Endothelial cell of hepatic sinusoid (primary cell): ENCODE data around the gene TMUB1.
"Not testable (repeated sequence)": the region's sequence is repeated elsewhere in the genome, so short reads cannot be mapped to it uniquely, and the experiment has no call there.

Experiments used
- in situ Hi-C: cut with HindIII; loops from 2 replicates; pipeline ENCODE4 v1.10.0; 2017; ENCODE audit warnings: low sequenced_read_pairs

Gene TMUB1

GRCh38 chr7:151057506-151057988, 25.7 kb downstream of the TMUB1 start, which contains the start of gene CDK5:
TSS of gene CDK5 (minus strand) at chr7:151057897. CDS start at chr7:151057848, 49 bp downstream.
- in situ Hi-C loops: no loop called here

DNA sequence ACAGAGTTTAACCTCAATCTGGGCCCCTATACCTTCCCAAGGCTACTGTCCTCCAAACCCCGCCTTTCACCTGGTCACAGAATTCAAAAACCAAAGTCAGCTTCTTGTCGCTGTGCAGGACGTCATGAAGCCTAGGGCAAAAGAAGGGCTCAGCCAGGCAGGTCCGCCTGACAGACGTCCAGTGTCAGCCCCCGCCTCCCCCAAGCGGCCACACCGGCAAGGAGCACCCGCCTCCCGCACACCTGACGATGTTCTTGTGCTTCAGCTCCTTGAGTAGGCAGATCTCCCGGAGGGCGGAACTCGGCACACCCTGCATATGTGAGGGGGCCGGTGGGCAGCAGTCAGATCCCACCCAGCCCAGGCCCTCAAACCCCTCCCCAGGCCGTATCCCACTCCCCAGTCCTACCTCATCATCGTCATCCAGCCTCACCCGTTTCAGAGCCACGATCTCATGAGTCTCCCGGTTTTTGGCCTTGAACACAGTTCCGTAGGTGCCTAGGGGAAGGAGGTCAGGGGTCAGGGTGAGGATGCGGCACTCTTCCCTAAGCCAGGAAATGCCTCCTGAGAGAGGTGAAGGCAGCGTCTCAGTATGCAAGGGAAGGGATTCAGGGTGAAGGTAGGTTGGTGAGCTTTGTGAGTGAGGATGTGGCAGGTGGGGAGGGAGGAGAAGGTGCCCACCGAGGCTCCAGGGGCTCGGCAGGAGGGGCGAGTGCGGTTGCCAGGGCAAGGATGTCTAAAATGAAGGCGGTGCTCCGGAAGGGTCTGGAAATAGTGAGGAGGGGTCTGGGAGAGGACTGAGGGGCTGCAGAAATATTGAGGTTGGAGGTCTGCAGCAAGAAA, 26.4 kb downstream of the TMUB1 start:
- in situ Hi-C loops: no loop called here

- in situ Hi-C loops: no loop called here
These were observed 27.0 kb downstream of the TMUB1 start for GRCh38 chr7:151056283-151056665.

DNA sequence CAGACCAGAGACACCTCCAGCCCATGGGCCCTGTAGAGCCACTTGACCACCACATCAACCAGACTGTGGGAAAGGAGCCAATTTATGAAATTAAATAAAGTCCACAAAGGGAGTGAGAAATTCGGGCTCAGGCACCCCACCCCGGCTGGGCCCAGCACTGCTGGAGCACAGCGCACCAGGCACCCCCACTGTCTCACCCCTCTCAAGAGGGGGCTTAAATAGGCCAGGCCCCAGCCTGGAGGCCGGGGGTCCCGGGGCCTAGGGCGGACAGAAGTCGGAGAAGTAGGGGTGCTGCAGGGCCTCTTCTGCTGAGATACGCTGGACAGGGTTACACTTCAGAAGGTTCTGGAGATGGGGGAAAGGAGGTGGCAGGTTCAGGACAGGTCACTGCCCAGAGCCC, 29.5 kb downstream of the TMUB1 start:
- in situ Hi-C loops: no loop called here

DNA sequence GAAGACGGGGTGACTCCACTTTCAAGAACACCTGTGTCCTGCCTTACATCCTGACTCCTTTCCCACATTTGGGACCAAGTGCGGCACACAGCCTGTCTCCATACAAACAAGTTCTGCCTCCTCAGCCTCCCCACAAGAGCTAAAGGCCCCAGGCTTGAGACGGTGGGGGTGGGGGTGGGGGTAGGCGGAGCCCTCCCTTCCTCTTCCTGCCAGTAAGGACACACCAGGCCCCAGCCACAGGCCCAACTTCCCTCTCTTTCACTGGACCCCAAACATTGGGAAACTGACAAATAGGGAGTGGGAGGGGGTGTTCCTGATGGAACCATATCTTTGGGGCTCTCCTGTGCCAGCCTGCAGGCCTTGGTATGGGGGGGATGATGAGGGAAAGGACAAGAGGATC, 30.2 kb downstream of the TMUB1 start:
- in situ Hi-C loops: no loop called here

- in situ Hi-C loops: no loop called here
These were observed 32.2 kb downstream of the TMUB1 start for GRCh38 chr7:151051108-151051507.

- in situ Hi-C loops: no loop called here
These were observed 34.3 kb downstream of the TMUB1 start for GRCh38 chr7:151048911-151049463.

- in situ Hi-C loops: no loop called here
These were observed 35.1 kb downstream of the TMUB1 start, which contains the start of gene ASIC3 for GRCh38 chr7:151047976-151048815. TSS of gene ASIC3 (plus strand) at chr7:151048531. CDS start at chr7:151048886, 355 bp downstream.

GRCh38 chr7:151046603-151047573, 36.4 kb downstream of the TMUB1 start:
- in situ Hi-C loops: no loop called here

DNA sequence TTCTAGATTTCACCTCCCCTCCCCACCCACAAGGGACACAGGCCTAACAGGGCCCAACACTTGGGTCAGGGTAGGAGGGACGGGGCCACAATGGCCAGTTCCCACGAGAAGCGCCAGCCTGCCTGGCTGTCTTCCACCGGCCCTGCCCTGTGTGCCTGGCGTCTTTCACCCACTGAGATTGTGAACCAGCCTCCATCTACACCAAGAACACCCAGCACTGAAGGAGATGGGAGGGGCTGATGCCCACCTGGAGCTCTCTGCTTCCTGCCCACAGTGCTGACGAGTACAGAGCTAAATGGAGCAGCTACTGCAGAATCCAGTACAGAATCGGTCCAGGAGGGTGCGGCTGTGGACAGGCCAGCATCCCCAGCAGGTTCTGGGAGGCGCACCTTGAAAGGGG, 37.3 kb downstream of the TMUB1 start:
- in situ Hi-C loops: no loop called here

DNA sequence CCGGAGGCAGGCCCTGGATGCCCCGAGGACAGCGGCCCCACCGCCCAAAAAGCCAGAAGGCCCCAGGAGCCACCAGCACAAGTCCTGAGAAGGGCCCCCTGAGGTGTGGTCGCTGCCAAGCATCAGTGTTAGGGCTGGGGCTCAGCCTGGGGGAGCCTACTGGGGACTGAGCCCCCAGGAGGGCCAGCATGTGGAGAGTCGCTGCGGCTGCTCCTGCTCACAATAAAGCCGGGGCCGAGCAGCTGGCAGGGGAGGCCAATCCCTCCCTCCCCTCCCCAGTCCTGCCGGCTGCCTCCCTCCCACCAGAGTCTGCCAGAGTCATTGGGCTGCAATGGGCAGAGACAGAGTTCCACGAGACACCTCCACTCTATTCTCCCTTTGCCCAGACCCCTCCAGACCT, 38.0 kb downstream of the TMUB1 start:
- in situ Hi-C loops: no loop called here

GRCh38 chr7:151043959-151044358, 39.3 kb downstream of the TMUB1 start:
- in situ Hi-C loops: no loop called here

DNA sequence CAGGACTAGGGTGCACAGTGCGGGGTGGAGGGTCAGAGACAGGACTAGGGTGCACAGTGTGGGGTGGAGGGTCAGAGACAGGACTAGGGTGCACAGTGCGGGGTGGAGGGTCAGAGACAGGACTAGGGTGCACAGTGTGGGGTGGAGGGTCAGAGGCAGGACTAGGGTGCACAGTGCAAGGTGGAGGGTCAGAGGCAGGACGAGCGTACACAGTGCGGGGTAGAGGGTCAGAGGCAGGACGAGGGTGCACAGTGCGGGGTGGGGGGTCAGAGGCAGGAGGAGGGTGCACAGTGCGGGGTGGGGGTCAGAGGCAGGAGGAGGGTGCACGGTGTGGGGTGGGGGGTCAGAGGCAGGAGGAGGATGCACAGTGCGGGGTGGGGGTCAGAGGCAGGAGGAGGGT, 39.8 kb downstream of the TMUB1 start:
- in situ Hi-C loops: not testable (repeated sequence)

- in situ Hi-C loops: no loop called here
These were observed 42.5 kb downstream of the TMUB1 start for GRCh38 chr7:151040616-151041375.

DNA sequence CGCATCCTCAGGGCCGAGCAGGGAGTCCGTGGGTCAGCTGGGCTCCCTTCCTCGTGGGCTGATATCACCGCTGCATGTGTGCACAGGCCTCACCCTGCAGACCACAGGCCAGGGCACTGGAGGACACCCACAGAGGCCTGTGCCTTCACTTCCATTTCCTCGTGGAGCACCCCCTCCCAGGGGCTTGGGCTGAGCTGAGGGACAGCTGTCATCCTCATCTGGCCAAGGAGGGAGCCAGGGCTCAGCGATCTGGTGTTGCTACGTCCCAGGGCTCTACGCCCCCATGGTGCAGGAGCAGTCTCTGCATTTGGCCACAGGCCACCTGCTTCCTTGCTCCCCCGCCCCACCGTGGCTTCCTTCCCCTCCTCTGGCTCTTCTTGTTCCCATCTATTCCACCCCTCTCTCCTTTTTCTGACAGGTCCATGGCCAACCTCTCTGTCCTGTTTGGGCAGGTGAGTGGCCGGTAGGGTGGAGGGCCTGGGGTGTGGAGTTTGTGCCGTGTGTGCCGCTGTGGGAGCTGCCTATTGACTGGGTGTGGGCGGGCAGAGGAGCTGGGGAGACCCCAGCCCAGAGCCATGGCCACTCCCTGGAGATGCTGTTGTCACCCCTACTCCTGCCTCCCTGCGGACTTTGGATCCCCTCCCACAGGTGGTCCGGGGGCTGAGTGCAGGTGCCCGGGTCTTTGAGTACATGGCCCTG, 43.3 kb downstream of the TMUB1 start:
- in situ Hi-C loops: no loop called here

GRCh38 chr7:151038951-151039849, 44.1 kb downstream of the TMUB1 start:
- in situ Hi-C loops: no loop called here

DNA sequence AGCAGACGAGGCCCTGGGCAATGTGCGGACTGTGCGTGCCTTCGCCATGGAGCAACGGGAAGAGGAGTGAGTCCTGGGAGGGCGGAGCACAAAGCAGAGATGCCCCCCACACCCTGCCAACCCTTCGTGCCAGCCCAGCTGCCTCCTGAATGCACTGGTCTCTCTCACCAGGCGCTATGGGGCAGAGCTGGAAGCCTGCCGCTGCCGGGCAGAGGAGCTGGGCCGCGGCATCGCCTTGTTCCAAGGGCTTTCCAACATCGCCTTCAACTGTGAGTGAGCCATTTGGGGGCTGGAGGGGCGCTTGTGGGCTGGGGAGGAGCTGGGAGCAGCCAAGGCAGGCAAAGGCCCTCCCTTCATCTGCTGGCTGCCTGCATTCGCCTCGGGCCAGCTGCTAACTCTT, 47.4 kb downstream of the TMUB1 start:
- in situ Hi-C loops: no loop called here
